GM21367 (cell line): Measurements from ENCODE around the gene RNF26.
"Not testable (repeated sequence)": the region's sequence is repeated elsewhere in the genome, so short reads cannot be mapped to it uniquely, and the experiment has no call there.

Experiments used
- ATAC-seq: cut with Tn5 transposase; IDR thresholded peaks from one replicate; pipeline ENCODE4 v1.9.1; 2021; ENCODE audit not compliant: unreplicated experiment

RNF26 gene

DNA sequence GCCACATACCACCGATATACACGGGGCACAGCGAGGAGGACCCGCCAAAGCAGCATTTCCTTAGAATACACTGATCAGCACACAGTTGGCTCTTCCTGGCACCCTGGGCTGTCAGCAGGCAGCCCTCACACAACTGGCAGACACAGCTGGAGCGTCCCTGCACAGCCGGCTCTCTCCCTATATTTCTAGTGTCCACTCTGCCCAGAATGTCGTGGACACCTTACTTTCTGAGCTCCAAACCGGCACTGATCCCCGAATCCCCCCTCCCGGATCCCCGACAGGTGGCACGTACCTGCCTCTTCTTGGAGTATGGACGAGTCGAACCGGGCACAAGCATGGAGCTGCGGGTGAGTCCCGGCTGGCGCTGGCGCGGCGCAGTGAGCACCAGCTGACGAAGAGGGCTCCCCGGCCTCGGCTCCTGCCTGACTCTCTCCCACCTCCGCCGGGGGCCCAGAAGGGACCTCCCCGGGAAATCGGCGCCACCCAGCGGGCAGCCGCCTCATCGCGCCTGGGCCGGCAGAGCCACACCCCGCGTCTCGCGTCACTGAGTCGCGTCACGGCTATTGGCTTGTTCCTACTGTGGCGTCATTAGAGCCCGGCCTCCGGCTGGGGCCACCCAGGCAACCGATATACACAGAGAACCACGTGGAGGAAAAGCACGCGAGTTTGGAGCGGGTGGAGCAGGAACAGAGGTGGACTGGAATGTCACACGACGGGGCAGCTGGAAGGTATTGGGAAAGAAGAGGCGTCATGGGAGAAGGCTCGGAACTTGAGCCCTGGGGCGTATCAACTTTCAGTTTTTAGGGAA lies 47.1 kb downstream of the RNF26 start, which contains the start of gene USP2:
USP2 (minus strand) TSS at position 510 of the 808 bp plus-strand sequence. CDS start 8,210 bp downstream, outside the sequence.
- ATAC-seq: peak; percentile 93

- ATAC-seq: no peak
These were observed 47.8 kb downstream of the RNF26 start for GRCh38 chr11:119382101-119382500.

- ATAC-seq: not testable (repeated sequence)
These were observed 48.2 kb downstream of the RNF26 start for GRCh38 chr11:119382513-119382912.

DNA sequence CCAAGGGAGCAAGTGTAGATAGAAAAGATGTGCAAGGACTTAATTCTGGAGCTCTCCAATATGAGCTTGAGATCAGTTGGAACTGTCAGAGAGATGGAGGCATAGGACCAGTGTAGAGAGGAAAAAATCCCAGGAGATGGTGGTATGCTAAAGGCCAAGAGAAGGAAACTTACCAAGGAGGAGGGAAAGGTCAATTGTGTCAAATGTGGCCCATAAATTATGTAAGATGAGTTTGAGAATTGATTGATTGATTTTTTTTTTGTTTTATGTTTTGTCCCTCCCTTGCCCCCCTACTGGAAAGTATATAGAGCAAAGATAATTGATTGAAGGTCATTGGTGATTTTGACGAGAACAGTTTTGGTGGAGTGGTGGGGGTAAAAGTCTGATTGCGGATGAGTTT lies 50.0 kb downstream of the RNF26 start:
- ATAC-seq: no peak
